ENCODE results near the gene GRIA3. TPM values are rescaled to one million over a fixed set of nuclear protein-coding genes. Genes with fewer than 3 reads are reported as not detected.

The GRIA3 gene
- total and polyA plus RNA-seq, 2 donors: 0.61 to 1.2 TPM

GRCh38 chrX:123476611-123477219 lies 292.6 kb downstream of the GRIA3 start:
- Histone ChIP-seq H3K27me3 (ENCODE audit: control insufficient read depth in 2 of 2, insufficient read depth in 1 of 2, low read length in 1 of 2) (no peaks in the 10 kb centered on the region), H3K4me1 (ENCODE audit: control insufficient read depth in 2 of 2, insufficient read depth in 2 of 2, low read length in 2 of 2) (no peaks in the 10 kb centered on the region), H3K9me3 (ENCODE audit: control insufficient read depth in 2 of 2, insufficient read depth in 1 of 2, low read length in 1 of 2) (no peaks in the 10 kb centered on the region), H3K27ac (ENCODE audit: low read depth in 1 of 2, low read length in 1 of 2) (no peak overlapping the region), H3K4me3 (ENCODE audit: low read length in 2 of 2) (no peak overlapping the region), H3K36me3 (ENCODE audit: control insufficient read depth in 2 of 2, insufficient read depth in 2 of 2, low read length in 1 of 2) (no peaks in the 10 kb centered on the region)
- 92% methylated on average over 5 of the region's 5 CpGs for WGBS
- no peak for DNase-seq (ENCODE audit: low read depth in 6 of 9, low spot score in 9 of 9)

GRCh38 chrX:123477673-123478072 lies 293.6 kb downstream of the GRIA3 start:
- H3K27me3 ChIP-seq (ENCODE audit: control insufficient read depth in 2 of 2, insufficient read depth in 1 of 2, low read length in 1 of 2): no peaks in the 10 kb centered on the region
- H3K27ac ChIP-seq (ENCODE audit: low read depth in 1 of 2, low read length in 1 of 2): no peak overlapping the region
- DNase-seq (ENCODE audit: low read depth in 6 of 9, low spot score in 9 of 9): no peak
- H3K4me3 ChIP-seq (ENCODE audit: low read length in 2 of 2): no peak overlapping the region
- 89% methylated on average over 3 of the region's 3 CpGs for WGBS
- no peaks in the 10 kb centered on the region for H3K4me1 ChIP-seq (ENCODE audit: control insufficient read depth in 2 of 2, insufficient read depth in 2 of 2, low read length in 2 of 2)
- no peaks in the 10 kb centered on the region for H3K9me3 ChIP-seq (ENCODE audit: control insufficient read depth in 2 of 2, insufficient read depth in 1 of 2, low read length in 1 of 2)
- no peaks in the 10 kb centered on the region for H3K36me3 ChIP-seq (ENCODE audit: control insufficient read depth in 2 of 2, insufficient read depth in 2 of 2, low read length in 1 of 2)

GRCh38 chrX:123481913-123482851 lies 298.1 kb downstream of the GRIA3 start:
- H3K27me3 ChIP-seq (ENCODE audit: control insufficient read depth in 2 of 2, insufficient read depth in 1 of 2, low read length in 1 of 2): no peaks in the 10 kb centered on the region
- H3K36me3 ChIP-seq (ENCODE audit: control insufficient read depth in 2 of 2, insufficient read depth in 2 of 2, low read length in 1 of 2): no peaks in the 10 kb centered on the region
- H3K27ac ChIP-seq (ENCODE audit: low read depth in 1 of 2, low read length in 1 of 2): no peak overlapping the region
- no peaks in the 10 kb centered on the region for H3K4me1 ChIP-seq (ENCODE audit: control insufficient read depth in 2 of 2, insufficient read depth in 2 of 2, low read length in 2 of 2)
- whole genome bisulfite sequencing: 86% methylated on average over 11 of the region's 11 CpGs
- DNase-seq (ENCODE audit: low read depth in 6 of 9, low spot score in 9 of 9): no peak
- H3K4me3 ChIP-seq (ENCODE audit: low read length in 2 of 2): no peak overlapping the region
- no peaks in the 10 kb centered on the region for H3K9me3 ChIP-seq (ENCODE audit: control insufficient read depth in 2 of 2, insufficient read depth in 1 of 2, low read length in 1 of 2)

- 92% methylated on average over 2 of the region's 2 CpGs for WGBS
- no peaks in the 10 kb centered on the region for H3K27me3 ChIP-seq (ENCODE audit: control insufficient read depth in 2 of 2, insufficient read depth in 1 of 2, low read length in 1 of 2)
- no peaks in the 10 kb centered on the region for H3K4me1 ChIP-seq (ENCODE audit: control insufficient read depth in 2 of 2, insufficient read depth in 2 of 2, low read length in 2 of 2)
- no peak overlapping the region for H3K4me3 ChIP-seq (ENCODE audit: low read length in 2 of 2)
- H3K9me3 ChIP-seq (ENCODE audit: control insufficient read depth in 2 of 2, insufficient read depth in 1 of 2, low read length in 1 of 2): no peaks in the 10 kb centered on the region
- H3K27ac ChIP-seq (ENCODE audit: low read depth in 1 of 2, low read length in 1 of 2): no peak overlapping the region
- no peaks in the 10 kb centered on the region for H3K36me3 ChIP-seq (ENCODE audit: control insufficient read depth in 2 of 2, insufficient read depth in 2 of 2, low read length in 1 of 2)
- no peak for DNase-seq (ENCODE audit: low read depth in 6 of 9, low spot score in 9 of 9)
Measured at GRCh38 chrX:123486297-123486696, 302.2 kb downstream of the GRIA3 start.

- Histone ChIP-seq H3K4me1 (ENCODE audit: control insufficient read depth in 2 of 2, insufficient read depth in 2 of 2, low read length in 2 of 2) (no peaks in the 10 kb centered on the region), H3K27me3 (ENCODE audit: control insufficient read depth in 2 of 2, insufficient read depth in 1 of 2, low read length in 1 of 2) (no peaks in the 10 kb centered on the region), H3K4me3 (ENCODE audit: low read length in 2 of 2) (no peak overlapping the region), H3K9me3 (ENCODE audit: control insufficient read depth in 2 of 2, insufficient read depth in 1 of 2, low read length in 1 of 2) (no peaks in the 10 kb centered on the region), H3K36me3 (ENCODE audit: control insufficient read depth in 2 of 2, insufficient read depth in 2 of 2, low read length in 1 of 2) (no peaks in the 10 kb centered on the region), H3K27ac (ENCODE audit: low read depth in 1 of 2, low read length in 1 of 2) (no peak overlapping the region)
- 98% methylated on average over 1 of the region's 1 CpG for WGBS
- DNase-seq (ENCODE audit: low read depth in 6 of 9, low spot score in 9 of 9): no peak
Measured at GRCh38 chrX:123487236-123487635, 303.2 kb downstream of the GRIA3 start.

GRCh38 chrX:123487669-123488068 lies 303.6 kb downstream of the GRIA3 start:
- Histone ChIP-seq H3K9me3 (ENCODE audit: control insufficient read depth in 2 of 2, insufficient read depth in 1 of 2, low read length in 1 of 2) (no peaks in the 10 kb centered on the region), H3K27ac (ENCODE audit: low read depth in 1 of 2, low read length in 1 of 2) (no peak overlapping the region), H3K4me3 (ENCODE audit: low read length in 2 of 2) (no peak overlapping the region), H3K27me3 (ENCODE audit: control insufficient read depth in 2 of 2, insufficient read depth in 1 of 2, low read length in 1 of 2) (no peaks in the 10 kb centered on the region), H3K4me1 (ENCODE audit: control insufficient read depth in 2 of 2, insufficient read depth in 2 of 2, low read length in 2 of 2) (no peaks in the 10 kb centered on the region), H3K36me3 (ENCODE audit: control insufficient read depth in 2 of 2, insufficient read depth in 2 of 2, low read length in 1 of 2) (no peaks in the 10 kb centered on the region)
- DNase-seq (ENCODE audit: low read depth in 6 of 9, low spot score in 9 of 9): no peak
- WGBS: 94% methylated on average over 3 of the region's 3 CpGs

GRCh38 chrX:123489011-123489410 lies 304.9 kb downstream of the GRIA3 start:
- H3K27ac ChIP-seq (ENCODE audit: low read depth in 1 of 2, low read length in 1 of 2): no peak overlapping the region
- no peaks in the 10 kb centered on the region for H3K4me1 ChIP-seq (ENCODE audit: control insufficient read depth in 2 of 2, insufficient read depth in 2 of 2, low read length in 2 of 2)
- H3K36me3 ChIP-seq (ENCODE audit: control insufficient read depth in 2 of 2, insufficient read depth in 2 of 2, low read length in 1 of 2): no peaks in the 10 kb centered on the region
- no peaks in the 10 kb centered on the region for H3K27me3 ChIP-seq (ENCODE audit: control insufficient read depth in 2 of 2, insufficient read depth in 1 of 2, low read length in 1 of 2)
- no peak for DNase-seq (ENCODE audit: low read depth in 6 of 9, low spot score in 9 of 9)
- H3K9me3 ChIP-seq (ENCODE audit: control insufficient read depth in 2 of 2, insufficient read depth in 1 of 2, low read length in 1 of 2): no peaks in the 10 kb centered on the region
- 71% methylated on average over 1 of the region's 1 CpG for WGBS
- no peak overlapping the region for H3K4me3 ChIP-seq (ENCODE audit: low read length in 2 of 2)

- H3K36me3 ChIP-seq (ENCODE audit: control insufficient read depth in 2 of 2, insufficient read depth in 2 of 2, low read length in 1 of 2): no peaks in the 10 kb centered on the region
- no peaks in the 10 kb centered on the region for H3K9me3 ChIP-seq (ENCODE audit: control insufficient read depth in 2 of 2, insufficient read depth in 1 of 2, low read length in 1 of 2)
- no peak for DNase-seq (ENCODE audit: low read depth in 6 of 9, low spot score in 9 of 9)
- H3K27ac ChIP-seq (ENCODE audit: low read depth in 1 of 2, low read length in 1 of 2): no peak overlapping the region
- H3K4me3 ChIP-seq (ENCODE audit: low read length in 2 of 2): no peak overlapping the region
- WGBS: 21% methylated on average over 1 of the region's 1 CpG
- no peaks in the 10 kb centered on the region for H3K27me3 ChIP-seq (ENCODE audit: control insufficient read depth in 2 of 2, insufficient read depth in 1 of 2, low read length in 1 of 2)
- H3K4me1 ChIP-seq (ENCODE audit: control insufficient read depth in 2 of 2, insufficient read depth in 2 of 2, low read length in 2 of 2): no peaks in the 10 kb centered on the region
Measured at GRCh38 chrX:123493857-123494256, 309.8 kb downstream of the GRIA3 start.

GRCh38 chrX:123499787-123500186 lies 315.7 kb downstream of the GRIA3 start:
- Histone ChIP-seq H3K27ac (ENCODE audit: low read depth in 1 of 2, low read length in 1 of 2) (no peak overlapping the region), H3K4me1 (ENCODE audit: control insufficient read depth in 2 of 2, insufficient read depth in 2 of 2, low read length in 2 of 2) (no peaks in the 10 kb centered on the region), H3K9me3 (ENCODE audit: control insufficient read depth in 2 of 2, insufficient read depth in 1 of 2, low read length in 1 of 2) (peaks cover 0 to 3% of the 10 kb centered on the region in 2 donors), H3K27me3 (ENCODE audit: control insufficient read depth in 2 of 2, insufficient read depth in 1 of 2, low read length in 1 of 2) (no peaks in the 10 kb centered on the region), H3K4me3 (ENCODE audit: low read length in 2 of 2) (no peak overlapping the region), H3K36me3 (ENCODE audit: control insufficient read depth in 2 of 2, insufficient read depth in 2 of 2, low read length in 1 of 2) (no peaks in the 10 kb centered on the region)
- DNase-seq (ENCODE audit: low read depth in 6 of 9, low spot score in 9 of 9): no peak
- 98% methylated on average over 7 of the region's 7 CpGs for WGBS
